WI38 (cell line): ENCODE data around the gene GATA5.

ENCODE experiments used
- H3K4me3 ChIP-seq: 2 replicates; pipeline ENCODE4 v1.5.1; 2011; ENCODE audit warnings: low read depth, mild to moderate bottlenecking, control low read depth, low read length
- TF ChIP-seq, protein P1 (sequence below): IDR thresholded peaks from 2 replicates; pipeline ENCODE4 v1.5.1; 2012; ENCODE audit warnings: low read depth, mild to moderate bottlenecking, control low read depth, low read length

The GATA5 gene

DNA sequence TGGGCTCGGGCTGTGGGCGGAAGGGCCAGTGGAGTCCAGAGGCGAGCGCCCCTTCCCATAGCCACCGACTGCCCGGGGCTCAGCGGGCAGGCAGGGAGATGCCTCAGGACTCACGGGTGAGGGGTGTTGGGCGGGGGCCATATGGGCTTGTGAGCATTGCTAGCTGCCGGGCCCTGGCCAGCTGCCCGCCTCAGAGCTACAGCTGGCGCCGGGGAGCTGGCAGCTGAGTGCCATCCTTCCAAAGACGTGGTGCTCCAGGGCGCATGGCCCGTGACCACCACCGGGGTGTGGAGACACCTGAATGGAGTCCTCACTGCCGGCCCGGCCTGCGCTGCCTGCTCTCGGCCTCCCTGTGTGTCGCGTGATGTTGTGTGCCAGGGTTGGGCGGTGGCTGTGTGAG, 37.9 kb downstream of the GATA5 start:
- TF ChIP-seq, protein P1, sequence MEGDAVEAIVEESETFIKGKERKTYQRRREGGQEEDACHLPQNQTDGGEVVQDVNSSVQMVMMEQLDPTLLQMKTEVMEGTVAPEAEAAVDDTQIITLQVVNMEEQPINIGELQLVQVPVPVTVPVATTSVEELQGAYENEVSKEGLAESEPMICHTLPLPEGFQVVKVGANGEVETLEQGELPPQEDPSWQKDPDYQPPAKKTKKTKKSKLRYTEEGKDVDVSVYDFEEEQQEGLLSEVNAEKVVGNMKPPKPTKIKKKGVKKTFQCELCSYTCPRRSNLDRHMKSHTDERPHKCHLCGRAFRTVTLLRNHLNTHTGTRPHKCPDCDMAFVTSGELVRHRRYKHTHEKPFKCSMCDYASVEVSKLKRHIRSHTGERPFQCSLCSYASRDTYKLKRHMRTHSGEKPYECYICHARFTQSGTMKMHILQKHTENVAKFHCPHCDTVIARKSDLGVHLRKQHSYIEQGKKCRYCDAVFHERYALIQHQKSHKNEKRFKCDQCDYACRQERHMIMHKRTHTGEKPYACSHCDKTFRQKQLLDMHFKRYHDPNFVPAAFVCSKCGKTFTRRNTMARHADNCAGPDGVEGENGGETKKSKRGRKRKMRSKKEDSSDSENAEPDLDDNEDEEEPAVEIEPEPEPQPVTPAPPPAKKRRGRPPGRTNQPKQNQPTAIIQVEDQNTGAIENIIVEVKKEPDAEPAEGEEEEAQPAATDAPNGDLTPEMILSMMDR: no peak
- H3K4me3 ChIP-seq: no peak overlapping the region

DNA sequence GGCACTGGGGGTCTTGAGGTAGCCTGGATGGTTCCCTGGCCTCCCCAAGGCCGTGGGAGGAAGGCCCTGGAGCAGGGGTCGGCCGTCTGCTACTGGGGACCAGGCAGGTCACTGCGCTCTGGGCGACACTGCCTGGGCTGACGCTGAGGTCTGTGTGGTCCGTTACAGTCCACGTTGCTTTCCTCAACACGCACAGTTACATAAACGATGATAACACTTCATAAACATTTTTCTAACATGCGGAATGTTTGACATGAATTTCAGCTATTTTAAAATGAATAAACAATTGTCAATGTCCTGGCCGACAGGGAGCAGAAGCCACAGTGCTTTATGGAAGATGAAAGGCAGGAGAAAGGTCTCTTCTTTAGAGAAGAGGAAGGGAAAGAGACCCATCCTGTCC, 38.3 kb downstream of the GATA5 start:
- TF ChIP-seq, protein P1: no peak
- no peak overlapping the region for H3K4me3 ChIP-seq

DNA sequence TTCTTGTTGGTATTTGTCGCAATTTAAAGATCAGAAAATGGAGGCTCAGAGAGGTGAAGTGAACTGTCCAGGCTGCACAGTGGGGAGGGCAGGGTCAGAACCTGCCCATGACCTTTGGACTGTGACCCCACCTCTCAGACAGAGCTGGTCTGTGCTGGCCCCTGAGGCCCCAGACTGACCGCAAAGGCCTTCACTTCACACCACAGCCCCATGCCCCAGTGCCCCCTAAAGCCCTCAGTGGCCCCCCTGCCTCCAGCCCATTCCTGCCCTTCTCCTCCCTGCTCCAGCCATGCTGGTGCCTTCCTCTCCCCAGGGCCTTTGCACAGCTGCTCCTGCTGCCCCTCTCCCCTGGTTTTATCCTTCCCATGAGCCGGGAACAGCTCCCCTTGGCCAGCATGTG, 39.1 kb downstream of the GATA5 start:
- TF ChIP-seq, protein P1: no peak
- no peak overlapping the region for H3K4me3 ChIP-seq

- TF ChIP-seq, protein P1: no peak
- no peak overlapping the region for H3K4me3 ChIP-seq
These were observed 41.9 kb downstream of the GATA5 start for GRCh38 chr20:62433658-62434497.

DNA sequence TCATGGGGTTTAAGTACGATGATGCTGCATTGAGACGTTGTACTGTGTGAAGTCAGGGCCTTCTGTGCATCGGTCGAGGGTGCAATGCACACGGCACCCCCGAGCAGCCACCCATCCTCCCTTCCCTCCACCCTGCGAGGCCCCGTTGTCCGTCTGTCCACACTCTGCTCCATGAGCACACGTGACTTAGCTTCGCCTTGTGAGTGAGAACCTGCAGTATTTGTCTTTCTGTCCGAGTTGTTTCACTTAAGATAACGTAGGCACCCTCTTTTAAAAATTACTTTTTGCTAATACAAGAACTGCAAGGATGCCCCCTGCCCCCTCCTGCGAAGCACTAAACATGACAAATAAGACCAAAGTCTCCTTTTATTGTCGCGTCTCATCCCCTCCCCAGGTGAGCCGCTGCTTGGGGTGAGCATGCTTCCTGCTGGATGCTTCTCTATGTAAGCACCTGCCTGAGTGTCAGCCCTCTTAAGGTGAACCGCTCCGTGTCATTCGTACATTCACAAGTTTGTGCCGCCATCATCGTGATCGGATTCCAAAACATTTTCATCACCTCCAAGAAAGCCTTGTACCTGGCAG, 44.8 kb downstream of the GATA5 start:
- TF ChIP-seq, protein P1: no peak
- H3K4me3 ChIP-seq: no peak overlapping the region

DNA sequence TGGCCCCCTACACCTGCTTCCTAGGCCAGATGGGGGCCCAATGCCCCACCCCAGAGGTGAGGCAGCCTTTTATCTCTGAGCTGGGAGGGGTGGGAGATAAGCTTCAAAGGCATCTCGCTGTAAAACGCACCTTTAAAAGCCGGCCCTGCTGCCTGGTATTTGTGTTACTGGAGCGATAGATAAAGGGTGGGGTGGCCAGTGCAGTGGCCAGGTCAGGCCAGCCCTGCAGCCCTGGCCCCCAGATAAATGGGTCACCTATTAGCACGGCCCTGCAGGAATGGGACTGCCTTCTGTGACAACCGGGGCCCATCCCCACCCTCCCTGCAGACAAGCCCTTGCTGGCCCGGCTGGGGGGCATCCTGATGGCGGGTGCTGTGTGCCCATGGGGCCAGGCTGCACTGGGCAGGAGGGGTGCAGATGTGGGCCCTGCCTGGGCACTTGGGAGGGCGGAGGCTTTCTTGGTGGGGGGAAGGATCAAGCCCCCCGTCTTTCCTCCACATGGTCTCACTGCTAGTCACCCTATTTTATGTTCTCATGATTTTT, 45.4 kb downstream of the GATA5 start:
- TF ChIP-seq, protein P1: no peak
- no peak overlapping the region for H3K4me3 ChIP-seq
